H1 (cell line): ENCODE data around the gene MAP4K5. TPM values are rescaled to one million over a fixed set of nuclear protein-coding genes. Genes with fewer than 3 reads are reported as not detected.

ENCODE experiments used
- CTCF ChIA-PET: fragments of 300-600 bp; sonication (Branson Sonifier 250); formaldehyde crosslinking; loops from one replicate; lab custom pipeline; 2021; ENCODE audit not compliant: partially characterized antibody; lab: Charles Lee
- POLR2A ChIA-PET: fragments of 300-600 bp; sonication (Branson Sonifier 250); formaldehyde crosslinking; loops from one replicate; lab custom pipeline; 2021; ENCODE audit warnings: inconsistent platforms; ENCODE audit not compliant: partially characterized antibody; lab: Charles Lee
- DNase-seq, 2 experiments: peaks; one replicate each; pipeline versions ENCODE4 v3.0.0 to v3.0.0-alpha.2; 2010 to 2022; ENCODE audit warnings: low spot score in 2 of 2, low read depth in 1 of 2, mixed read lengths in 1 of 2
- FAIRE-seq: peaks from 2 replicates; lab custom pipeline; 2011; peaks lifted over from hg19 to GRCh38; lab: Jason Lieb, UNC
- H2AFZ ChIP-seq: 2 replicates; pipeline ENCODE4 v1.8.1; 2012; ENCODE audit warnings: low read length, inconsistent platforms
- H2AK5ac ChIP-seq: 2 replicates; pipeline ENCODE4 v1.6.1; 2013; ENCODE audit warnings: low read depth, low read length
- H2BK120ac ChIP-seq: replicated peaks from 2 replicates; pipeline ENCODE3; 2013; ENCODE audit warnings: low read depth, low read length, inconsistent platforms
- H2BK12ac ChIP-seq: 2 replicates; pipeline ENCODE4 v1.6.1; 2013; ENCODE audit warnings: low read depth, low read length
- H2BK15ac ChIP-seq: 2 replicates; pipeline ENCODE4 v1.6.1; 2013; ENCODE audit warnings: low read length
- H2BK20ac ChIP-seq: 2 replicates; pipeline ENCODE4 v1.6.1; 2013; ENCODE audit warnings: low read length
- H2BK5ac ChIP-seq: 2 replicates; pipeline ENCODE4 v1.6.1; 2013; ENCODE audit warnings: low read depth, low read length
- H3K14ac ChIP-seq: 2 replicates; pipeline ENCODE4 v1.6.1; 2013; ENCODE audit warnings: inconsistent platforms; ENCODE audit not compliant: insufficient read length
- H3K18ac ChIP-seq: 2 replicates; pipeline ENCODE4 v1.6.1; 2013; ENCODE audit warnings: low read length; ENCODE audit errors: extremely low read depth
- H3K23ac ChIP-seq: 2 replicates; pipeline ENCODE4 v1.6.1; 2013; ENCODE audit warnings: inconsistent platforms; ENCODE audit not compliant: insufficient read length
- H3K23me2 ChIP-seq: 2 replicates; pipeline ENCODE4 v1.6.1; 2013; ENCODE audit warnings: low read depth, low read length
- H3K27ac ChIP-seq: 2 replicates; pipeline ENCODE4 v1.6.1; 2011; ENCODE audit warnings: low read depth, low read length, inconsistent platforms
- H3K27me3 ChIP-seq, 4 experiments: replicated peaks in 1 of 4; 1 replicate in 1 of 4; 2 replicates in 3 of 4; pipeline versions ENCODE4 v1.6.1 to v1.8.1; 2011 to 2013; ENCODE audit warnings: low read length in 3 of 4, mild to moderate bottlenecking in 3 of 4, inconsistent platforms in 2 of 4, mixed read lengths in 2 of 4, moderate library complexity in 1 of 4; ENCODE audit not compliant: control insufficient read depth in 3 of 4, insufficient read depth in 3 of 4; ENCODE audit errors: extremely low read depth in 1 of 4
- H3K36me3 ChIP-seq, 4 experiments: 2 replicates each; pipeline versions ENCODE4 v1.6.1 to v1.8.1; 2011 to 2013; ENCODE audit warnings: mild to moderate bottlenecking in 4 of 4, low read length in 3 of 4, moderate library complexity in 2 of 4, control low read depth in 1 of 4, inconsistent platforms in 1 of 4; ENCODE audit not compliant: insufficient read depth in 4 of 4, control insufficient read depth in 2 of 4
- H3K4ac ChIP-seq: replicated peaks from 2 replicates; pipeline ENCODE3; 2013; ENCODE audit warnings: low read length, low read depth, mixed read lengths, inconsistent platforms; ENCODE audit not compliant: insufficient read length
- H3K4me1 ChIP-seq, 4 experiments: replicated peaks in 1 of 4; 1 replicate in 1 of 4; 2 replicates in 3 of 4; pipeline versions ENCODE4 v1.6.1 to v1.8.1; 2011 to 2013; ENCODE audit warnings: low read length in 3 of 4, inconsistent platforms in 2 of 4, mixed read lengths in 1 of 4; ENCODE audit not compliant: insufficient read depth in 4 of 4, control insufficient read depth in 3 of 4
- H3K4me2 ChIP-seq, 2 experiments: 2 replicates each; pipeline versions ENCODE4 v1.6.1 to v1.8.1; 2011 to 2013; ENCODE audit warnings: low read depth in 2 of 2, low read length in 2 of 2, control low read depth in 1 of 2, inconsistent platforms in 1 of 2, mild to moderate bottlenecking in 1 of 2; ENCODE audit not compliant: insufficient read depth in 1 of 2
- H3K4me3 ChIP-seq, 4 experiments: fragments of 200-600, 300-600 bp in 1 of 4; sonication (generic), shearing (Covaris generic), sonication (Bioruptor Twin) in 1 of 4; 2 replicates each; pipeline versions ENCODE4 v1.5.1 to v1.8.1; 2011 to 2016; ENCODE audit warnings: low read length in 4 of 4, low read depth in 3 of 4, control low read depth in 2 of 4, inconsistent platforms in 2 of 4, mild to moderate bottlenecking in 2 of 4, mixed read lengths in 1 of 4, moderate library complexity in 1 of 4; ENCODE audit not compliant: insufficient read depth in 2 of 4; ENCODE audit errors: extremely low read depth in 1 of 4
- H3K56ac ChIP-seq: replicated peaks from 2 replicates; pipeline ENCODE3; 2013; ENCODE audit warnings: low read depth, mild to moderate bottlenecking, mixed read lengths, low read length, inconsistent platforms; ENCODE audit not compliant: insufficient read length
- H3K79me1 ChIP-seq: 2 replicates; pipeline ENCODE4 v1.6.1; 2013; ENCODE audit warnings: low read depth, low read length, control low read depth
- H3K79me2 ChIP-seq, 2 experiments: 2 replicates each; pipeline versions ENCODE4 v1.6.1 to v1.8.1; 2012 to 2013; ENCODE audit warnings: low read length in 2 of 2, mild to moderate bottlenecking in 2 of 2, inconsistent platforms in 1 of 2; ENCODE audit not compliant: insufficient read depth in 2 of 2, control insufficient read depth in 1 of 2
- H3K9ac ChIP-seq, 4 experiments: replicated peaks in 1 of 4; 1 replicate in 1 of 4; 2 replicates in 3 of 4; pipeline versions ENCODE4 v1.6.1 to v1.8.1; 2011 to 2013; ENCODE audit warnings: low read depth in 3 of 4, low read length in 3 of 4, control low read depth in 2 of 4, mild to moderate bottlenecking in 2 of 4, moderate library complexity in 2 of 4, inconsistent platforms in 1 of 4; ENCODE audit errors: extremely low read depth in 1 of 4
- H3K9me3 ChIP-seq, 2 experiments: 2 replicates each; pipeline versions ENCODE4 v1.6.1 to v1.8.1; 2012 to 2013; ENCODE audit warnings: mild to moderate bottlenecking in 2 of 2, moderate library complexity in 2 of 2, control low read depth in 1 of 2, inconsistent platforms in 1 of 2, low read depth in 1 of 2, low read length in 1 of 2, mixed read lengths in 1 of 2; ENCODE audit not compliant: insufficient read depth in 2 of 2
- H4K20me1 ChIP-seq, 2 experiments: replicated peaks in 1 of 2; 2 replicates each; pipeline versions ENCODE3 to v1.8.1; 2011 to 2013; ENCODE audit warnings: inconsistent platforms in 2 of 2, low read length in 2 of 2, mild to moderate bottlenecking in 1 of 2; ENCODE audit not compliant: insufficient read depth in 2 of 2, control insufficient read depth in 1 of 2
- H4K5ac ChIP-seq: 2 replicates; pipeline ENCODE4 v1.6.1; 2013; ENCODE audit warnings: low read length, low read depth, mixed read lengths, inconsistent platforms; ENCODE audit not compliant: insufficient read length
- H4K8ac ChIP-seq: 2 replicates; pipeline ENCODE4 v1.8.0; 2013; ENCODE audit warnings: mild to moderate bottlenecking, moderate library complexity, low read length, inconsistent platforms; ENCODE audit not compliant: insufficient read depth; ENCODE audit errors: extremely low read depth
- H4K91ac ChIP-seq: replicated peaks from 2 replicates; pipeline ENCODE3; 2013; ENCODE audit warnings: low read length, mixed read lengths, inconsistent platforms; ENCODE audit not compliant: insufficient read length
- CBX5 ChIP-seq: fragments of 300-800, 300-1000 bp; sonication (generic); IDR thresholded peaks from 2 replicates; pipeline ENCODE4 v1.7.1; 2016; ENCODE audit warnings: antibody characterized with exemption, low read length, low read depth
- EZH2 ChIP-seq: fragments of 200-600 bp; sonication (generic); IDR thresholded peaks from 2 replicates; pipeline ENCODE4 v1.7.1; 2012; ENCODE audit warnings: low read depth, mild to moderate bottlenecking, moderate library complexity, low read length, inconsistent platforms; ENCODE audit not compliant: severe bottlenecking
- JUND ChIP-seq: IDR thresholded peaks from 2 replicates; pipeline ENCODE4 v1.6.1; 2011; ENCODE audit warnings: mild to moderate bottlenecking, improper control_type of control experiment, low read length
- KDM1A ChIP-seq: fragments of 200-600, 300-600 bp; sonication (generic); IDR thresholded peaks from 2 replicates; pipeline ENCODE4 v1.7.1; 2016; ENCODE audit warnings: mild to moderate bottlenecking, low read length, borderline replicate concordance
- RFX5 ChIP-seq: IDR thresholded peaks from 2 replicates; pipeline ENCODE4 v1.6.1; 2011; ENCODE audit warnings: low read depth, low read length, improper control_type of control experiment, borderline replicate concordance
- RNF2 ChIP-seq: fragments of 200-900, 300-1000 bp; sonication (generic); IDR thresholded peaks from 2 replicates; pipeline ENCODE4 v1.7.1; 2016; ENCODE audit warnings: borderline replicate concordance, low read depth, mild to moderate bottlenecking, antibody characterized with exemption, low read length; ENCODE audit not compliant: poor library complexity, severe bottlenecking; ENCODE audit errors: missing control alignments
- SIRT6 ChIP-seq: IDR thresholded peaks from one replicate; pipeline ENCODE4 v1.7.1; 2012; ENCODE audit warnings: low read length, inconsistent platforms
- ZNF274 ChIP-seq: IDR thresholded peaks from 2 replicates; pipeline ENCODE4 v1.7.0; 2012; ENCODE audit warnings: low read length, borderline replicate concordance; ENCODE audit errors: extremely low read depth
- WGBS, 2 experiments: shearing (Covaris generic) in 1 of 2; methylation state at CpG; one replicate each; pipeline versions ENCODE4 v1.1.6 to v1.1.7; 2013 to 2015; ENCODE audit warnings: low lambda C conversion rate in 2 of 2, mixed read lengths in 2 of 2, inconsistent platforms in 1 of 2, low coverage in 1 of 2, missing lambda C conversion rate in 1 of 2; ENCODE audit not compliant: insufficient replicate concordance in 2 of 2, insufficient coverage in 1 of 2, insufficient read length in 1 of 2; ENCODE audit errors: extremely low coverage in 1 of 2, missing lambda C conversion rate in 1 of 2; 5-methylcytosine and 5-hydroxymethylcytosine counted together
- polyA plus RNA-seq, 7 experiments: library from polyadenylated mRNA; depleted of rRNA in 3 of 7; stranded (reverse) in 5 of 7; unstranded in 2 of 7; fragments of >200 nt in 5 of 7; fragments of 200-250 nt in 2 of 7; gene quantifications; 1 replicate in 5 of 7; 2 replicates in 1 of 7; 4 replicates in 1 of 7; pipeline versions ENCODE4 v1.2.1 to v1.2.3, GENCODE V29; 2011 to 2013; ENCODE audit warnings: missing spikeins in 2 of 7, mixed read lengths in 2 of 7
- total RNA-seq: library from RNA; stranded (reverse); fragmentation: NEBNext Ultra II Directional; extraction: Animal tissue kit (Norgen Biotek cat#: 25700); gene quantifications from 2 replicates; pipeline ENCODE4 v1.2.1, GENCODE V29; 2021
- TF ChIP-seq, protein P1 (sequence below): IDR thresholded peaks from 2 replicates; pipeline ENCODE4 v1.6.1; 2012; ENCODE audit warnings: inconsistent platforms
- TF ChIP-seq, protein P2 (sequence below): IDR thresholded peaks from 2 replicates; pipeline ENCODE4 v1.6.1; 2012; ENCODE audit warnings: inconsistent platforms
- TF ChIP-seq, protein P3 (sequence below): IDR thresholded peaks from 2 replicates; pipeline ENCODE4 v1.6.1; 2012; ENCODE audit warnings: low read length, inconsistent platforms

The MAP4K5 gene
- total and polyA plus RNA-seq, 2 of the 8 experiments (the other 6 are each of a cell fraction or from before 2014, with no cell fraction given), result 7.6 to 34.5 TPM

DNA sequence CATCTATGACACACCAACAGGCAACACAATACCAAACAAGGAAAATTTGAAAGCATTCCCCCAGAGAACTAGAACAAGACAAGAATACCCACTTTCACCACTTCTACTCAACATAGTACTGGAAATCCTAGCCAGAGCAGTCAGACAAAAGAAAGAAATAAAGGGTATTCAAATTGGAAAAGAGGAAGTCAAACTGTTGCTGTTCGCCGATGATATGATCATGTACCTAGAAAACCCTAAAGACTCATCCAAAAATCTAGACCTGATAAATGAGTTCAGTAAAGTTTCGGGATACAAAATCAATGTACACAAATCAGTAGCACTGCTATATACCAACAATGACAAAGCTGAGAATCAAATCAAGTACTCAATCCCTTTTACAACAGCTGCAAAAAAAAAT, 19.5 kb upstream of the MAP4K5 start:
- no peak overlapping the region for H3K4me3 ChIP-seq
- 85% methylated on average over 3 of the region's 3 CpGs; no CpG with 5 or more reads in 1 of the 2 experiments for WGBS, 2 experiments

More for the DNA sequence above, 19.5 kb upstream of the MAP4K5 start:
- no peak overlapping the region for H2AFZ ChIP-seq
- no peaks in the 10 kb centered on the region for H3K4me1 ChIP-seq
- H3K9me3 ChIP-seq, result peaks cover 0 to 5% of the 10 kb centered on the region in 2 experiments; a peak in 2 of 4 replicates
- ChIA-PET CTCF (no interaction called here), POLR2A (no interaction called here)
- H4K20me1 ChIP-seq, result no peaks in the 10 kb centered on the region
- H3K79me1 ChIP-seq, result no peaks in the 10 kb centered on the region
- H3K23ac ChIP-seq, result no peak overlapping the region
- H2BK120ac ChIP-seq, result no peak overlapping the region
- H2BK15ac ChIP-seq, result no peak overlapping the region
- H3K18ac ChIP-seq, result no peak overlapping the region
- H4K91ac ChIP-seq, result no peak overlapping the region
- H2BK12ac ChIP-seq, result no peak overlapping the region
- no peaks in the 10 kb centered on the region; a peak in 1 of 4 replicates for H3K79me2 ChIP-seq
- H3K36me3 ChIP-seq, result no peaks in the 10 kb centered on the region
- no peak overlapping the region for H3K9ac ChIP-seq
- H3K4ac ChIP-seq, result no peak overlapping the region
- no peak overlapping the region for H3K14ac ChIP-seq
- no peaks in the 10 kb centered on the region for H3K23me2 ChIP-seq
- H3K27ac ChIP-seq, result no peak overlapping the region
- no peaks in the 10 kb centered on the region for H3K27me3 ChIP-seq
- H3K4me2 ChIP-seq, result no peak overlapping the region
- no peak overlapping the region for H2AK5ac ChIP-seq
- H2BK20ac ChIP-seq, result no peak overlapping the region
- no peak overlapping the region for H4K5ac ChIP-seq
- TF ChIP-seq, protein P1, sequence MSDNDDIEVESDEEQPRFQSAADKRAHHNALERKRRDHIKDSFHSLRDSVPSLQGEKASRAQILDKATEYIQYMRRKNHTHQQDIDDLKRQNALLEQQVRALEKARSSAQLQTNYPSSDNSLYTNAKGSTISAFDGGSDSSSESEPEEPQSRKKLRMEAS, result no peak
- TF ChIP-seq, protein P2, sequence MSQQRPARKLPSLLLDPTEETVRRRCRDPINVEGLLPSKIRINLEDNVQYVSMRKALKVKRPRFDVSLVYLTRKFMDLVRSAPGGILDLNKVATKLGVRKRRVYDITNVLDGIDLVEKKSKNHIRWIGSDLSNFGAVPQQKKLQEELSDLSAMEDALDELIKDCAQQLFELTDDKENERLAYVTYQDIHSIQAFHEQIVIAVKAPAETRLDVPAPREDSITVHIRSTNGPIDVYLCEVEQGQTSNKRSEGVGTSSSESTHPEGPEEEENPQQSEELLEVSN, result no peak
- TF ChIP-seq, protein P3, sequence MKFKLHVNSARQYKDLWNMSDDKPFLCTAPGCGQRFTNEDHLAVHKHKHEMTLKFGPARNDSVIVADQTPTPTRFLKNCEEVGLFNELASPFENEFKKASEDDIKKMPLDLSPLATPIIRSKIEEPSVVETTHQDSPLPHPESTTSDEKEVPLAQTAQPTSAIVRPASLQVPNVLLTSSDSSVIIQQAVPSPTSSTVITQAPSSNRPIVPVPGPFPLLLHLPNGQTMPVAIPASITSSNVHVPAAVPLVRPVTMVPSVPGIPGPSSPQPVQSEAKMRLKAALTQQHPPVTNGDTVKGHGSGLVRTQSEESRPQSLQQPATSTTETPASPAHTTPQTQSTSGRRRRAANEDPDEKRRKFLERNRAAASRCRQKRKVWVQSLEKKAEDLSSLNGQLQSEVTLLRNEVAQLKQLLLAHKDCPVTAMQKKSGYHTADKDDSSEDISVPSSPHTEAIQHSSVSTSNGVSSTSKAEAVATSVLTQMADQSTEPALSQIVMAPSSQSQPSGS, result no peak
- no peak for TF ChIP-seq JUND
- no peak for TF ChIP-seq EZH2
- no peak for TF ChIP-seq ZNF274
- no peak for TF ChIP-seq KDM1A
- TF ChIP-seq RFX5, result no peak
- TF ChIP-seq SIRT6, result no peak
- no peak for TF ChIP-seq CBX5
- TF ChIP-seq RNF2, result no peak
- DNase-seq, result no peak
- FAIRE-seq, result no peak
- no peak overlapping the region for H2BK5ac ChIP-seq
- H4K8ac ChIP-seq, result no peak overlapping the region
- H3K56ac ChIP-seq, result no peak overlapping the region
